H1 (cell line): ENCODE measurements around the gene KCNJ2. TPM values are rescaled to one million over a fixed set of nuclear protein-coding genes. Genes with fewer than 3 reads are reported as not detected.

Source experiments
- JUN ChIP-seq: IDR thresholded peaks from 2 replicates; pipeline ENCODE4 v1.6.1; 2011; ENCODE audit warnings: low read depth, mild to moderate bottlenecking, improper control_type of control experiment, low read length
- PHF8 ChIP-seq: fragments of 200-600 bp; sonication (generic); conservative IDR thresholded peaks from 2 replicates; pipeline ENCODE4 v1.7.1; 2012; ENCODE audit warnings: low read depth, mild to moderate bottlenecking, inconsistent platforms, low read length, moderate library complexity
- RBBP5 ChIP-seq: IDR thresholded peaks from 2 replicates; pipeline ENCODE4 v1.7.1; 2012; ENCODE audit warnings: low read depth, mild to moderate bottlenecking, inconsistent platforms, low read length, moderate library complexity, borderline replicate concordance
- RNF2 ChIP-seq: fragments of 200-900, 300-1000 bp; sonication (generic); IDR thresholded peaks from 2 replicates; pipeline ENCODE4 v1.7.1; 2016; ENCODE audit warnings: borderline replicate concordance, low read depth, mild to moderate bottlenecking, antibody characterized with exemption, low read length; ENCODE audit not compliant: poor library complexity, severe bottlenecking; ENCODE audit errors: missing control alignments
- SIRT6 ChIP-seq: IDR thresholded peaks from one replicate; pipeline ENCODE4 v1.7.1; 2012; ENCODE audit warnings: low read length, inconsistent platforms
- TBP ChIP-seq: IDR thresholded peaks from 2 replicates; pipeline ENCODE4 v1.6.1; 2011; ENCODE audit warnings: low read depth, low read length, improper control_type of control experiment
- polyA plus RNA-seq, 7 experiments: library from polyadenylated mRNA; depleted of rRNA in 3 of 7; stranded (reverse) in 5 of 7; unstranded in 2 of 7; fragments of >200 nt in 5 of 7; fragments of 200-250 nt in 2 of 7; gene quantifications; 1 replicate in 5 of 7; 2 replicates in 1 of 7; 4 replicates in 1 of 7; pipeline versions ENCODE4 v1.2.1 to v1.2.3, GENCODE V29; 2011 to 2013; ENCODE audit warnings: missing spikeins in 2 of 7, mixed read lengths in 2 of 7
- total RNA-seq: library from RNA; stranded (reverse); fragmentation: NEBNext Ultra II Directional; extraction: Animal tissue kit (Norgen Biotek cat#: 25700); gene quantifications from 2 replicates; pipeline ENCODE4 v1.2.1, GENCODE V29; 2021
- TF ChIP-seq, protein P1 (sequence below): IDR thresholded peaks from 2 replicates; pipeline ENCODE4 v1.6.1; 2012; ENCODE audit warnings: inconsistent platforms

Gene KCNJ2
- total and polyA plus RNA-seq, 2 of the 8 experiments (the other 6 are each of a cell fraction or from before 2014, with no cell fraction given) = 0.23 to 0.76 TPM

GRCh38 chr17:70161519-70161918 is 7.8 kb upstream of the KCNJ2 start (continued):
- TF ChIP-seq, protein P1, sequence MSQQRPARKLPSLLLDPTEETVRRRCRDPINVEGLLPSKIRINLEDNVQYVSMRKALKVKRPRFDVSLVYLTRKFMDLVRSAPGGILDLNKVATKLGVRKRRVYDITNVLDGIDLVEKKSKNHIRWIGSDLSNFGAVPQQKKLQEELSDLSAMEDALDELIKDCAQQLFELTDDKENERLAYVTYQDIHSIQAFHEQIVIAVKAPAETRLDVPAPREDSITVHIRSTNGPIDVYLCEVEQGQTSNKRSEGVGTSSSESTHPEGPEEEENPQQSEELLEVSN = no peak
- no peak for TF ChIP-seq SIRT6
- TF ChIP-seq JUN = no peak
- no peak for TF ChIP-seq RNF2
- TF ChIP-seq TBP = no peak
- TF ChIP-seq RBBP5 = no peak
- TF ChIP-seq PHF8 = no peak
